ENCODE data around the gene BTF3L4.

Gene BTF3L4

GRCh38 chr1:52032124-52032784, 23.8 kb upstream of the BTF3L4 start:
- no peak for DNase-seq (ENCODE audit: low read depth)
- H3K4me3 ChIP-seq (ENCODE audit: low read depth, low read length) = peak overlapping the region; percentile 94
- TF ChIP-seq POLR2A (IDR thresholded peaks at IDR 0.05; ENCODE audit: extremely low read depth, insufficient read length) = no peak
- TF ChIP-seq CTCF (IDR thresholded peaks at IDR 0.05; ENCODE audit: low read depth, low read length) = no peak
- TF ChIP-seq MAX (IDR thresholded peaks at IDR 0.05; ENCODE audit: low read depth, low read length) = no peak
- no peak for TF ChIP-seq MYC (IDR thresholded peaks at IDR 0.05; ENCODE audit: low read depth, low read length)

GRCh38 chr1:52032785-52033131, 23.3 kb upstream of the BTF3L4 start:
- peak overlapping the region; percentile 94 for H3K4me3 ChIP-seq (ENCODE audit: low read depth, low read length)
- peak; percentile 89 for DNase-seq (ENCODE audit: low read depth)
- TF ChIP-seq POLR2A (IDR thresholded peaks at IDR 0.05; ENCODE audit: extremely low read depth, insufficient read length) = peak; percentile 37
- TF ChIP-seq CTCF (IDR thresholded peaks at IDR 0.05; ENCODE audit: low read depth, low read length) = no peak
- TF ChIP-seq MAX (IDR thresholded peaks at IDR 0.05; ENCODE audit: low read depth, low read length) = peak; percentile 71
- peak; percentile 75 for TF ChIP-seq MYC (IDR thresholded peaks at IDR 0.05; ENCODE audit: low read depth, low read length)

- TF ChIP-seq POLR2A (IDR thresholded peaks at IDR 0.05; ENCODE audit: extremely low read depth, insufficient read length) = peak; percentile 88
- TF ChIP-seq MAX (IDR thresholded peaks at IDR 0.05; ENCODE audit: low read depth, low read length) = peak; percentile 80
- no peak for TF ChIP-seq CTCF (IDR thresholded peaks at IDR 0.05; ENCODE audit: low read depth, low read length)
- peak; percentile 91 for TF ChIP-seq MYC (IDR thresholded peaks at IDR 0.05; ENCODE audit: low read depth, low read length)
- H3K4me3 ChIP-seq (ENCODE audit: low read depth, low read length) = peak within 1 kb of the TSS; percentile 94
- peak; percentile 92 for DNase-seq (ENCODE audit: low read depth)
Observed at GRCh38 chr1:52033190-52034049, 22.7 kb upstream of the BTF3L4 start, which contains the start of gene KTI12. KTI12 (minus strand) TSS chr1:52033810; CDS start chr1:52033761, 49 bp downstream.

- DNase-seq (ENCODE audit: low read depth) = no peak
- H3K4me3 ChIP-seq (ENCODE audit: low read depth, low read length) = peak overlapping the region; percentile 94
- TF ChIP-seq CTCF (IDR thresholded peaks at IDR 0.05; ENCODE audit: low read depth, low read length) = no peak
- TF ChIP-seq POLR2A (IDR thresholded peaks at IDR 0.05; ENCODE audit: extremely low read depth, insufficient read length) = no peak
- no peak for TF ChIP-seq MAX (IDR thresholded peaks at IDR 0.05; ENCODE audit: low read depth, low read length)
- TF ChIP-seq MYC (IDR thresholded peaks at IDR 0.05; ENCODE audit: low read depth, low read length) = no peak
Observed at GRCh38 chr1:52034050-52034384, 22.1 kb upstream of the BTF3L4 start.

- DNase-seq (ENCODE audit: low read depth) = peak; percentile 18
- H3K4me3 ChIP-seq (ENCODE audit: low read depth, low read length) = no peak overlapping the region
- TF ChIP-seq POLR2A (IDR thresholded peaks at IDR 0.05; ENCODE audit: extremely low read depth, insufficient read length) = no peak
- TF ChIP-seq MAX (IDR thresholded peaks at IDR 0.05; ENCODE audit: low read depth, low read length) = no peak
- no peak for TF ChIP-seq MYC (IDR thresholded peaks at IDR 0.05; ENCODE audit: low read depth, low read length)
Observed at GRCh38 chr1:52037402-52037814, 18.7 kb upstream of the BTF3L4 start.

- no peak overlapping the region for H3K4me3 ChIP-seq (ENCODE audit: low read depth, low read length)
- no peak for DNase-seq (ENCODE audit: low read depth)
- TF ChIP-seq POLR2A (IDR thresholded peaks at IDR 0.05; ENCODE audit: extremely low read depth, insufficient read length) (no peak), MYC (IDR thresholded peaks at IDR 0.05; ENCODE audit: low read depth, low read length) (no peak), MAX (IDR thresholded peaks at IDR 0.05; ENCODE audit: low read depth, low read length) (no peak), CTCF (IDR thresholded peaks at IDR 0.05; ENCODE audit: low read depth, low read length) (no peak)
Observed at GRCh38 chr1:52037909-52038308, 18.2 kb upstream of the BTF3L4 start.
